GM21367 (cell line): Measurements from ENCODE around the gene POLR3K.
"Not testable (repeated sequence)": the region's sequence is repeated elsewhere in the genome, so short reads cannot be mapped to it uniquely, and the experiment has no call there.

Experiments used
- ATAC-seq: cut with Tn5 transposase; IDR thresholded peaks from one replicate; pipeline ENCODE4 v1.9.1; 2021; ENCODE audit not compliant: unreplicated experiment

The POLR3K gene

DNA sequence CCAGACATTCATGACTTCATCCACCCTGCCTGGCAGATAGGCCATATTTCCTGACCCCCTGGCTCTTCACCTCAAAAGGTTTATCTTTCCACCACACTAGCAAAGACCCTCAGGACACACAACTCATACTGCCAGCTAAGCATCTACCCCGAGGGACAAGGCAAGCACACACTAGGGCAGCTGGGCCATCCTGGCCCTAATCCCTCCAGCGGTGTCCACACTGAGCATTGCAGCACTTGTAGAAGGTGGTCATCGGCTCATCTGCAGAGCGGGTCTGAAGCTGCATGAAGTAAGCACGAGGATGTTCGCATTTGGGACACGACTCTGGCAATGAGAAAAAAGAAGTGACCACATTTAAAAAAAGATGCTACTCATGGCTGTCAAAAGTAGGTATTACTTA, 6.2 kb downstream of the POLR3K start:
- ATAC-seq, result no peak

DNA sequence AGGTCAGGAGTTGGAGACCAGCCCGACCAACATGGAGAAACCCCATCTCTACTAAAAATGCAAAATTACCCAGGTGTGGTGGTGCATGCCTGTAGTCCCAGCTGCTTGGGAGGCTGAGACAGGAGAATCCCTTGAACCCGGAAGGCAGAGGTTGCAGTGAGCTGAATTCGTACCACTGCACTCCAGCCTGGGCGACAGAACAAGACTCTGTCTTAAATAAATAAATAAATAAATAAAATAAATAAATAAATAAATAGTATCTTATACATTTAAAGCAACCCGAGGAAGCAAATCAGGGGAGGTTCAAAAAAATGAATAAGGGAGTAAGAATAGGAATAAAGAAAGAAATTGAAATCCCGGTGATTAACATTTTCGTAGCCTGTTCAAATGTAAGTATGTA, 6.9 kb downstream of the POLR3K start:
- not testable (repeated sequence) for ATAC-seq

- no peak for ATAC-seq
Observed at GRCh38 chr16:45454-45853, 8.0 kb downstream of the POLR3K start.

DNA sequence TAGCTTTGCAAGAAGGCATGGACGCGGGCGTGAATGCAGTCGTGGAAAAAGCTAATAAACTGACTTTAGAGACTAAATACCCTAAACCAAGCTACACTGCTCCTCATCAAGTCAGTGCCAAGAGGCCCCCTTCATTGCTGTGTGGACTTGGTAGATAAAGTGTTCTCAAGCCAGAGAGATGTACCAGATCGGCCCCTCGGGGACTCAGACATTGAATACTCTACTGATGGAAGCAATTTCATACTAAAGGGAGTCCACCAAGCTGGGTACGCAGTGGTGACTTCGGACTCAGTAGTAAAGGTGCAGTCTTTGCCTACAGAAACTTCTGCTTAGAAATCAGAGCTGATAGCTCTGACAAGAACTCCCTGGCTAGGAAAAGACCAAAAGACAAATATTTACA, 8.8 kb downstream of the POLR3K start:
- ATAC-seq, result no peak

- no peak for ATAC-seq
Observed at GRCh38 chr16:43294-43693, 10.1 kb downstream of the POLR3K start.

DNA sequence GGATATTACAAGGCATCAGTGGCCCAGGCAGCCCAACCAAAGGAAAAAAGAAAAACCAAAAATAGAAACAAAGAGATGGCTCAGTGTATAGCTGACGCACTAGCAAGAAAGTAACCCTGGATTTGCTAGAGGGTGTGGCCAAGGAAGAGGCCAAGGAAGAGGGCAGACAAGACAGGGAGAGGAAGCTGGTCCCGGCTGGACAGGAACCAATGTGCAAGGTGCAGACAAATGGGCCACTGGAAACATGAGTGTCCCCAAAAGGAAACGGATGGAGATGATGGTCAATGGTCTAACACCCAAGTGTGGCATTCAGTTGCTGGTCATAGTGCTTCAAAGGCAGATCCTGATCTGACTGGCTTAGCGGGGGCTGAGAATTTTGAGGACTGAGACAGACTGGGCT, 10.7 kb downstream of the POLR3K start:
- no peak for ATAC-seq

DNA sequence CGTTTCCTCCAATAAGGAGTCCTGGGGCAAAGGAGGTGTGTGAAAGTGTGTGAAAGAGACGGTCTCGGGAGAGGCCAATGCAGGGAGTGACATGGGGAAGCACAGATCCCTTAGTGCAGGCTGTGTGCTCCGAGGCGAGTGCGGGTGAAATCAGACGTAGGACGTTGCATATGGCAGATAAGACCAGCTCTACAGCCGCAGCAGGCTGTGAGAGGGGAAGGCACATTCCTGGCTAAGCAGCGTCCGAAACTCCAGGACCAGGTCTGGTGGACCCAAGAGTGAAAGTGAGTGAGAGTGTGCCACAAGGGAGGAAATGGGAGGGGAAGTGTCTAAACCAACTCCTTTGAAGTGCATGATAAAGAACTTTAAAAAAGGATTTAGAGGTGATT, 11.3 kb downstream of the POLR3K start:
- ATAC-seq, result no peak

GRCh38 chr16:41439-42068, 11.9 kb downstream of the POLR3K start:
- ATAC-seq, result no peak

- ATAC-seq, result peak; percentile 59
Observed at GRCh38 chr16:38941-39892, 14.2 kb downstream of the POLR3K start.

- ATAC-seq, result not testable (repeated sequence)
Observed at GRCh38 chr16:38206-38605, 15.2 kb downstream of the POLR3K start.

DNA sequence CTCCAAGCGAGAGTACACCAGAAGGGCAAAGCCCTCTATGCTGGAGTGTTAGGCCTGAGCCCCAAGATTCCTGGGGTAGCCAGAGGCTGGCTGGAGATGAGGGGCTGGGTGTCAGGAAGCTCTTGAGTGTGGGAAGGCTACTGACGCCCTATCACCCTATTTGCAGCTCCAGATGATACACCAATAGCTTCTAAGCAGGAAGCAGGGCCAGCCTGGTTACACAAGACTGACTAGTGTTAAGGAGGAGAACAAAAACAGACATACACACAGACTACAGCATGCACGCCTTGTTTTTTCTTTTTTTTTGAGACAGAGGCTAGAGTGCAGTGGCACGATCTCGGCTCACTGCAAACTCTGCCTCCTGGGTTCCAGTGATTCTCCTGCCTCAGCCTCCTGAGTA, 15.9 kb downstream of the POLR3K start:
- ATAC-seq, result no peak

DNA sequence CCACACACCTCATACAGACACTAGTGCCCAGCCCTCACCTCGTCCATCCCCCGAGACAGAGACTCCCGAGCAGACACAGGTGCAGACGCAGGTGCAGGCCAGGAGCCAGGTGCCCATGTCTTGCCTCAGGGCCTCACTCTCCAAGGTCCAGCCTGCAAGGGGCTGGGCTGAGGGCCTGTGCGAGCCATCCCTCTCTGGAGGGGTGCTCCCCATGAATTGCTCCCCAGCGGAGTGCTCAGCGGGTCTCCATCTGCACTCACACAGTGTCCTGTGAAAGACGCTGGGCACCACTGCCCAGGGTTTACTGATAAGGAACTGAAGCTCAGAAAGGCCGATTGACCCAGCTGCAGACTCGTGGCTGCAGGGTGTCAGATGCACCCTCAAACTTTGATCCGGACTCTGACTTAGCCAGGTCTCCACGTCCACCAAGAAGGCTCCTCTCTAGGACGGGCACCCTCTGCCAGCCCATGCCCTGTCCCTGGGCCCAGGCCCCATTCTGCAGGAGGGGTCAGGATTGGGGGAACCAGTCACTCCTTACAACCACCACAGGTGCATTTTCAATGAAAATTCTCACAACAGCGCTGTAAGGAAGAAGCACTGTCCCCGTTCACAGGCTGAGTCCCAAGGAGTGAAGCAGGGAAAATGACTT, 16.9 kb downstream of the POLR3K start:
- ATAC-seq, result no peak

DNA sequence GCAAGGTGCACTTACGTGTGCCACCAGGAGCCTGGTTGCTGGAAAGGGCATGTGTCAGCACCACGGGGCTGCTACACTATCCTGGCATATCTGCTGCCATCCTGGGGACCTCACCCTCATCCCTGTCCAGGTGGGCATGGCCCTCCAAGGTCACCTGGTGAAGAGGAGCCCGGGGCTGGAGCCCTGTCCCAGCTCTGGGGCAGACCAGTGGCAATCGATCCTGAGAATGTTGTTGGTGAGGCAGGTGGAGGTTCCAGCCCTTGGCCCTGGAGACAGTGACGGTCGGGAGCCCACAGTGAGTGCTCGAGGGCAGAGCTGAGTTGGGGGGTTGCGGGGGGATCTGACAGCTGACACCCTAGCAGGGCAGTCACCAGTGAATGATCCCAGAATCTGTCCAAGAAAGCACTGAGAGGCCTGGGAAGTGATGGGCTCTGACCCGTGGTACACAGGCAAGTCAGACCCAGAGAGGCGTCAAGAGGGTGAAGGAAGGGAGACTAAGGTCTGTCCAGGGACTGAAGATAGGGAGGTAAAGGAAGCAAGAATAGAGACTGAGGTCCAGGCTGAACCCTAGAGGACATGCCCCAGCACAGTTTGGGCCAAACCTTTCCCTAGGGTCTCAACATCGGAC, 17.6 kb downstream of the POLR3K start:
- no peak for ATAC-seq

DNA sequence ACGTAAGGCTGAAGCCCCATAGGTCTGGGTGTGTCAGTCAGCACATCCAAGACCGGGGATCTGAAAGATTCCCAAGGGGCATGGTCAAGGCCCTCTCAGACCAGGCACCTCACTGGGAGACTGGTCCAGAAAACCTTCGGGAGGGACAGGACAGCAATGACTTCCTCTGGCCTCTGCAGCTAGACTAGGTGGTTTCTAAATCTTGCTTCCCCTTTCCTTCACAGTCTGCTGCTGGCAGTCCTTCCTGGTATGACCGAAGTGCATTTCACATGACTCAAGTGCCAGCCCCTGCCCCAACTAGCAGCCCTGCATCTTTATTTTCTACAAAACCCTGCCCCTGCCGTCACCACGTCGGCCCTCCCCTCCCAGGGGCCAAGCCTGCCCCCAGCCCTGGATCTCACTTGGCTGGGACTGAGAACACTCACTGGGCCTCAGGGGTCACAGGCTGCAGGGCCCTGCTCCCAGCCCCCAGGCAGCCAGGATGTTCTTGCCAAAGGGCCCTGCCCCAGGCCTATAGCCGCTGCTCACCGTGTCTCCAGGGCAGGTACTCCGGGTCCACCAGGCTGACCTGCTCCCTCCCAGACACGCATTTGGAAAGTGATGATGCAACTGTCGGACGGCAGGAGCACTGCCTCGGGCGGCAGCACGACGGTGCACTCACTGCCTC, 18.3 kb downstream of the POLR3K start:
- ATAC-seq, result no peak

GRCh38 chr16:34648-34987, 18.8 kb downstream of the POLR3K start:
- no peak for ATAC-seq

DNA sequence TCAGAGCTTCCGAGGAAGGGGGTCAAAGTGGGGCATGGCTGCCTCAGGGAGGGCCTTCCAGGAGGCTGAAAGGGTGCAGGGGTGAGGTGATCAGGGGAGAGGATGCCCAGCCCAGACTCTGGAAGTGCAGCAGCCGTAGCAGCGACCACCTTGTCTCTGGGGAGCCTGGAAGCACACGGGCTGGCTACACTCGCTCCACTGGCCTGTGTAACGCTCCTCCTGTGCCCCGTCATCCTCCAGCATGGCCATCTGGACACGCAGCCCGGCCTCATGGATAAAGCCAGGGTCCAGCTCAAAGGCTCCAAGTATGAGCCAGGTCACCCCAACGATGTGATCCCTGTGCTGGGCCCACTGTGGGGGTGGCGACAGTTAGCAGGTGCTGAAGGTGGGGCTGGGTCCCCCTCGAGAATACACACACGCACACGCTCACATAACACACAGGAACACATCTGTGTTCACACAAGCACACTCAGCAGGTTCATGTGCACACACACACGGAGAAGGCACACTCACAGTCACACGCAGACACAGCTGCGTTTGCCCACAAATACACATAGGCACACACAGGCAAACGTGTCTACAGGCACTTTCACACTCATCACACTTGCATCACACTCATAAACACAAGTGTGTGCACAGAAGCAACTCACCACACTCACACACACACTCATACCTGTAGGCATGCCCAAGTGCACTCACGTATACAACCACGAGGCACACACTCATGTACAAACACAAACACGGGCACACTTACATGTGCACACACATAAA, 19.3 kb downstream of the POLR3K start:
- ATAC-seq, result no peak

DNA sequence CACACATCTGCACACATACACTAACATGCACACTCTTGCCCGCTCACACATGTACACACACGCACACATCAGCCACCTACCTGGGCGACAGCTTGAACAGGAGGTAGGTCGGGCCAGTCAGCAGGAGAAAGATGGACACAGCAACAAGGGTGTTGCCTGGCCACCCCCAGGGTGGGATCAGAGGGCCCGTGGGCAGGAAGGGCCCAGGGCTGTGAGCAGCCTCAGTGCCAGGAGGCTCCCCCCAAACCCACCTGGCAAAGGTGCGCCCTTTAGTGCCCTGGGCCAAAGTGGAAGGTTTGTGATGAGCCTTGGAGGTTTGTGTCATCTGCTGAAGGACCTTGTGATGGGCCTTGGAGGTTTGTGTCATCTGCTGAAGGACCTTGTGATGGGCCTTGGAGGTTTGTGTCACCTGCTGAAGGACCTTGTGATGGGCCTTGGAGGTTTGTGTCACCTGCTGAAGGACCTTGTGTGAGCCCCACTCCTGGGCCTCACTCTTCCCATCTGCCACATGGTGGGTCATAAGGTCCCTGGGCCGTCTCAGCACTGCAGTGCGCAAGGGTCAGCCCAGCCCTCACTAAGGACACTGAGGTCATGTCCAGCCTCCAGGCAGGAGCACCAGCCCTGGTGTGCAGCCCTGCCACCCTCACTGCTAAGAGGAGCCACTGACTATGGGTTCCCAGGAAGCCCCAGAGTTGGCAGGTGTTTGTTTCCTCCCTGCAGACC, 20.1 kb downstream of the POLR3K start:
- ATAC-seq, result not testable (repeated sequence)

GRCh38 chr16:30627-31026, 22.8 kb downstream of the POLR3K start:
- ATAC-seq, result not testable (repeated sequence)

- peak; percentile 42 for ATAC-seq
Observed at GRCh38 chr16:25926-26348, 27.5 kb downstream of the POLR3K start.

DNA sequence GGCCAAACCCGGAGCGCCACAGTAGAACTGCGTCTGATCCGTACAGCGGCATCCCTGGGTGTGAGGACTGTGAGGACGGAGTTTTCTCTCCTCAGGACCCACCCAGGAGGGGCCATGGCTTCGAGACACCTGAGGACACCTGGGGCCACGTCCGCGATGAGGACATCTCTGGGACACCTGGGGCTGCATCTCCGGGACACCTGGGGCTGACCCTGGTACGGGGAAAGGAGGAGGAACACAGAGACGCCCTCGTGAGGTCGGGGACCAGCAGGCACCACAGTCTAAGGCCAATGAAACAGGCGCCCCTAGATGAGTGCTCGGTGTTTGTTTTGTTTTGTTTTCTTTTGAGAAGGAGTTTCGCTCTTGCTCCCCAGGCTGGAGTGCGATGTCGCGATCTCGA, 29.3 kb downstream of the POLR3K start:
- not testable (repeated sequence) for ATAC-seq
